B cell (primary cell): ENCODE results near the gene XXYLT1.

ENCODE experiments used
- EZH2 ChIP-seq: IDR thresholded peaks from 2 replicates; pipeline ENCODE4 v1.6.1; 2012; ENCODE audit warnings: borderline replicate concordance, low read depth, mild to moderate bottlenecking, moderate library complexity, low read length; ENCODE audit not compliant: insufficient read depth, poor library complexity, severe bottlenecking
- TF ChIP-seq, protein P1 (sequence below): fragments of 200-600 bp; IDR thresholded peaks from one replicate; pipeline ENCODE4 v1.8.0; 2022; ENCODE audit warnings: antibody characterized with exemption, mild to moderate bottlenecking

DNA sequence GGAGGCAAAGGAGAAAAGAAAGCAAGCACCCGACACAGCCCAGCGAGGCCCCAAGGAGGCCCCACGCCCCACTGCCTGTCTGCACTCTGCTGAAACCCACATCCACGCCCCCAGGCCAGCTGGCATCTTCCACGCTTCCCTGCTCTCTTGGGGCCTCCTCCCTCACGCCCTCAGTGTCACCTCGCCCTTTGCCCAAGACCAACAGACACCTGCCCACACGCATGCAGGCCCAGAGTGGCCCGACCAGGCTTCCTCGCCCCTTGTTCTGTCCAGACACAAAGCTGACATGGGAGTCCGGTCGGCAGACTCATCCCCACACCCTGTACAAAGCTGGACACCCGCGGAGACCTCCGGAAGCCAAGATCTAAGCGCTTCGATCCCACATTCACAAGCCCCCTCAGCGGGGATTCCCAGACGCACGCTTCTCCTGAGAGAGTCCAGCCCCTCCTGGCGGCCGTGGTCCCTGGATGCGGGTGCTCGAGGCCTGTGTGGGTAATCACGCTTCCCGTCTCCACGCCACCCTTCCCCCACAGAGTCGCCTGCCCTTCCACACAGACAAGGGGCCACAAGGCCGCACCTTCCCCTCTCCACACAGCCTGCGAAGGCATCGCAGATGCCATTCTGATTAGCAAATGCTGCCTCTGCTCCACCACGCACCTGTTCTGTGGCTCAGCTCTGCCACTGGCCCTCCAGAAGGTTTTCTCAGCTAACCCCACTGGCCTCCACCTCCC, 176.6 kb downstream of the XXYLT1 start:
- TF ChIP-seq, protein P1, sequence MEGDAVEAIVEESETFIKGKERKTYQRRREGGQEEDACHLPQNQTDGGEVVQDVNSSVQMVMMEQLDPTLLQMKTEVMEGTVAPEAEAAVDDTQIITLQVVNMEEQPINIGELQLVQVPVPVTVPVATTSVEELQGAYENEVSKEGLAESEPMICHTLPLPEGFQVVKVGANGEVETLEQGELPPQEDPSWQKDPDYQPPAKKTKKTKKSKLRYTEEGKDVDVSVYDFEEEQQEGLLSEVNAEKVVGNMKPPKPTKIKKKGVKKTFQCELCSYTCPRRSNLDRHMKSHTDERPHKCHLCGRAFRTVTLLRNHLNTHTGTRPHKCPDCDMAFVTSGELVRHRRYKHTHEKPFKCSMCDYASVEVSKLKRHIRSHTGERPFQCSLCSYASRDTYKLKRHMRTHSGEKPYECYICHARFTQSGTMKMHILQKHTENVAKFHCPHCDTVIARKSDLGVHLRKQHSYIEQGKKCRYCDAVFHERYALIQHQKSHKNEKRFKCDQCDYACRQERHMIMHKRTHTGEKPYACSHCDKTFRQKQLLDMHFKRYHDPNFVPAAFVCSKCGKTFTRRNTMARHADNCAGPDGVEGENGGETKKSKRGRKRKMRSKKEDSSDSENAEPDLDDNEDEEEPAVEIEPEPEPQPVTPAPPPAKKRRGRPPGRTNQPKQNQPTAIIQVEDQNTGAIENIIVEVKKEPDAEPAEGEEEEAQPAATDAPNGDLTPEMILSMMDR = no peak
- TF ChIP-seq EZH2 = no peak
